ENCODE data around the gene NUP160.
A peak's percentile ranks its signal among the peaks of the same experiment; 100 is the strongest.
"Not testable (repeated sequence)": the region's sequence is repeated elsewhere in the genome, so short reads cannot be mapped to it uniquely, and the experiment has no call there.

Gene NUP160

GRCh38 chr11:47860536-47860935 lies 12.4 kb upstream of the NUP160 start:
- DNase-seq = no peak

- no peak for DNase-seq
Measured at GRCh38 chr11:47857892-47858543, 9.9 kb upstream of the NUP160 start.

GRCh38 chr11:47857485-47857884 lies 9.3 kb upstream of the NUP160 start:
- DNase-seq = no peak

- peak; percentile 7 for DNase-seq
Measured at GRCh38 chr11:47856186-47856585, 8.0 kb upstream of the NUP160 start.

GRCh38 chr11:47854667-47855066 lies 6.5 kb upstream of the NUP160 start:
- DNase-seq = no peak

GRCh38 chr11:47852053-47852452 lies 3.9 kb upstream of the NUP160 start:
- no peak for DNase-seq

- DNase-seq = no peak
Measured at GRCh38 chr11:47850337-47850736, 2.2 kb upstream of the NUP160 start.

GRCh38 chr11:47848700-47849155 lies 578 bp upstream of the NUP160 start:
- no peak for DNase-seq

- DNase-seq = no peak
Measured at GRCh38 chr11:47847537-47847891, 636 bp downstream of the NUP160 start.

- DNase-seq = no peak
Measured at GRCh38 chr11:47846998-47847397, 1.2 kb downstream of the NUP160 start.

GRCh38 chr11:47843361-47844055 lies 4.6 kb downstream of the NUP160 start:
- DNase-seq = no peak

- no peak for DNase-seq
Measured at GRCh38 chr11:47842749-47843148, 5.4 kb downstream of the NUP160 start.

- DNase-seq = no peak
Measured at GRCh38 chr11:47837929-47838328, 10.2 kb downstream of the NUP160 start.

- no peak for DNase-seq
Measured at GRCh38 chr11:47837292-47837691, 10.9 kb downstream of the NUP160 start.

GRCh38 chr11:47830013-47830412 lies 18.1 kb downstream of the NUP160 start:
- not testable (repeated sequence) for DNase-seq

- no peak for DNase-seq
Measured at GRCh38 chr11:47828284-47828683, 19.9 kb downstream of the NUP160 start.

- not testable (repeated sequence) for DNase-seq
Measured at GRCh38 chr11:47822664-47823063, 25.5 kb downstream of the NUP160 start.

- DNase-seq = no peak
Measured at GRCh38 chr11:47819743-47820142, 28.4 kb downstream of the NUP160 start.

- no peak for DNase-seq
Measured at GRCh38 chr11:47800759-47801158, 47.4 kb downstream of the NUP160 start.

GRCh38 chr11:47797633-47798032 lies 50.5 kb downstream of the NUP160 start:
- no peak for DNase-seq

GRCh38 chr11:47791774-47792430 lies 56.2 kb downstream of the NUP160 start:
- DNase-seq = no peak

- DNase-seq = not testable (repeated sequence)
Measured at GRCh38 chr11:47790017-47790416, 58.1 kb downstream of the NUP160 start.

- no peak for DNase-seq
Measured at GRCh38 chr11:47788181-47788580, 60.0 kb downstream of the NUP160 start.

- peak; percentile 5 for DNase-seq
Measured at GRCh38 chr11:47786373-47786772, 61.8 kb downstream of the NUP160 start.
